IMR-90 (cell line): Measurements from ENCODE around the gene NME7. TPM values are rescaled to one million over a fixed set of nuclear protein-coding genes. Genes with fewer than 3 reads are reported as not detected.

Experiments
- ATAC-seq: fragments of 200-7000 bp; cut with Tn5 transposase; 2 replicates; pipeline ENCODE4 v1.9.1; 2020; ENCODE audit warnings: low read depth, mild to moderate bottlenecking, moderate library complexity
- BruUV-seq: library from RNA; stranded (reverse); fragments of 400-500 nt; replicated peaks from 2 replicates; lab custom pipeline; 2021; lab: Mats Ljungman, UMichigan
- CTCF ChIA-PET: fragments of 300-600 bp; formaldehyde crosslinking; extraction: SDS; loops from one replicate; lab custom pipeline; 2021; ENCODE audit warnings: antibody characterized with exemption; lab: Yijun Ruan, JAX
- POLR2A ChIA-PET: fragments of 300-600 bp; sonication (Branson Sonifier 250); formaldehyde crosslinking; loops from one replicate; lab custom pipeline; 2022; ENCODE audit warnings: antibody characterized with exemption; ENCODE audit not compliant: unreplicated experiment; lab: Charles Lee
- DNase-seq: peaks from one replicate; pipeline ENCODE4 v3.0.0; 2013
- H2AFZ ChIP-seq: replicated peaks from 2 replicates; pipeline ENCODE3; 2013; ENCODE audit warnings: low read length, mild to moderate bottlenecking; ENCODE audit not compliant: poor library complexity
- H2AK5ac ChIP-seq: 2 replicates; pipeline ENCODE4 v1.6.1; 2013; ENCODE audit warnings: low read depth, low read length, inconsistent platforms
- H2AK9ac ChIP-seq: replicated peaks from 2 replicates; pipeline ENCODE3; 2013; ENCODE audit warnings: mild to moderate bottlenecking, low read depth, low read length, moderate library complexity; ENCODE audit not compliant: poor library complexity
- H2BK120ac ChIP-seq: 2 replicates; pipeline ENCODE4 v1.6.1; 2013; ENCODE audit warnings: low read depth, low read length, inconsistent platforms
- H2BK15ac ChIP-seq: 3 replicates; pipeline ENCODE4 v1.6.1; 2013; ENCODE audit warnings: low read depth, low read length, inconsistent platforms
- H2BK20ac ChIP-seq: 2 replicates; pipeline ENCODE4 v1.6.1; 2013; ENCODE audit warnings: low read depth, mild to moderate bottlenecking, inconsistent platforms, low read length, moderate library complexity
- H2BK5ac ChIP-seq: 2 replicates; pipeline ENCODE4 v1.6.1; 2013; ENCODE audit warnings: mild to moderate bottlenecking, low read depth, low read length, inconsistent platforms; ENCODE audit not compliant: poor library complexity, severe bottlenecking
- H3K14ac ChIP-seq: replicated peaks from 2 replicates; pipeline ENCODE4 v1.6.1; 2013; ENCODE audit warnings: low read depth, low read length, inconsistent platforms
- H3K18ac ChIP-seq: 2 replicates; pipeline ENCODE4 v1.6.1; 2013; ENCODE audit warnings: low read depth, low read length, control low read depth
- H3K23ac ChIP-seq: 2 replicates; pipeline ENCODE4 v1.6.1; 2013; ENCODE audit warnings: low read depth, low read length, inconsistent platforms
- H3K27ac ChIP-seq: 2 replicates; pipeline ENCODE4 v1.5.1; 2013; ENCODE audit warnings: mild to moderate bottlenecking, control low read depth, low read length; ENCODE audit not compliant: insufficient read depth
- H3K27me3 ChIP-seq: 2 replicates; pipeline ENCODE4 v1.6.1; 2013; ENCODE audit warnings: low read length; ENCODE audit not compliant: control insufficient read depth, insufficient read depth
- H3K36me3 ChIP-seq: 2 replicates; pipeline ENCODE4 v1.6.1; 2013; ENCODE audit warnings: low read length, mixed read lengths; ENCODE audit not compliant: control insufficient read depth, insufficient read depth
- H3K4ac ChIP-seq: 2 replicates; pipeline ENCODE4 v1.6.1; 2013; ENCODE audit warnings: low read depth, low read length, inconsistent platforms
- H3K4me1 ChIP-seq: 2 replicates; pipeline ENCODE4 v1.6.1; 2013; ENCODE audit warnings: low read length, mixed read lengths; ENCODE audit not compliant: control insufficient read depth, insufficient read depth
- H3K4me2 ChIP-seq: 2 replicates; pipeline ENCODE4 v1.6.1; 2013; ENCODE audit warnings: low read depth, mild to moderate bottlenecking, control low read depth, low read length, moderate library complexity
- H3K4me3 ChIP-seq: 2 replicates; pipeline ENCODE4 v1.5.1; 2013; ENCODE audit warnings: low read depth, mild to moderate bottlenecking, control low read depth, low read length, moderate library complexity; ENCODE audit not compliant: insufficient read depth
- H3K56ac ChIP-seq: 2 replicates; pipeline ENCODE4 v1.6.1; 2013; ENCODE audit warnings: low read length, inconsistent platforms; ENCODE audit not compliant: insufficient read depth; ENCODE audit errors: extremely low read depth
- H3K79me1 ChIP-seq, 2 experiments: 2 replicates each; pipeline ENCODE4 v1.6.1; 2013; ENCODE audit warnings: low read length in 2 of 2, inconsistent platforms in 1 of 2, low read depth in 1 of 2
- H3K9ac ChIP-seq: 2 replicates; pipeline ENCODE4 v1.6.1; 2013; ENCODE audit warnings: low read depth, low read length, control low read depth
- H3K9me1 ChIP-seq: 2 replicates; pipeline ENCODE4 v1.6.1; 2013; ENCODE audit warnings: low read length, inconsistent platforms; ENCODE audit not compliant: insufficient read depth
- H3K9me3 ChIP-seq: 2 replicates; pipeline ENCODE4 v1.6.1; 2013; ENCODE audit warnings: low read length; ENCODE audit not compliant: control insufficient read depth, insufficient read depth
- H4K20me1 ChIP-seq: 2 replicates; pipeline ENCODE4 v1.6.1; 2013; ENCODE audit warnings: low read length, inconsistent platforms; ENCODE audit not compliant: insufficient read depth
- H4K5ac ChIP-seq: 2 replicates; pipeline ENCODE4 v1.6.1; 2013; ENCODE audit warnings: mild to moderate bottlenecking, low read depth, low read length, control low read depth
- H4K8ac ChIP-seq, 2 experiments: 2 replicates each; pipeline ENCODE4 v1.6.1; 2013; ENCODE audit warnings: low read depth in 2 of 2, low read length in 2 of 2, control low read depth in 1 of 2, inconsistent platforms in 1 of 2
- H4K91ac ChIP-seq: 2 replicates; pipeline ENCODE4 v1.6.1; 2013; ENCODE audit warnings: low read depth, low read length, inconsistent platforms; ENCODE audit not compliant: insufficient read depth
- BHLHE40 ChIP-seq: fragments of 150-350 bp; IDR thresholded peaks from 2 replicates; pipeline ENCODE4 v1.6.1; 2016; ENCODE audit warnings: mild to moderate bottlenecking, low read depth, low read length
- CHD1 ChIP-seq: IDR thresholded peaks from 2 replicates; pipeline ENCODE4 v1.6.1; 2012; ENCODE audit warnings: low read depth, low read length, improper control_type of control experiment
- MAZ ChIP-seq: IDR thresholded peaks from 2 replicates; pipeline ENCODE4 v1.6.1; 2012; ENCODE audit warnings: low read depth, mild to moderate bottlenecking, low read length, improper control_type of control experiment, moderate library complexity, borderline replicate concordance
- MXI1 ChIP-seq: IDR thresholded peaks from 2 replicates; pipeline ENCODE4 v1.6.1; 2012; ENCODE audit warnings: low read depth, mild to moderate bottlenecking, low read length, moderate library complexity, borderline replicate concordance
- NFE2L2 ChIP-seq: fragments of 150-350 bp; IDR thresholded peaks from 2 replicates; pipeline ENCODE4 v1.6.1; 2016; ENCODE audit warnings: low read depth, mild to moderate bottlenecking, low read length
- POLR2A ChIP-seq: IDR thresholded peaks from 2 replicates; pipeline ENCODE4 v1.6.1; 2012; ENCODE audit warnings: mild to moderate bottlenecking, low read depth, low read length
- RAD21 ChIP-seq: IDR thresholded peaks from 2 replicates; pipeline ENCODE4 v1.6.1; 2012; ENCODE audit warnings: low read length, improper control_type of control experiment
- SMC3 ChIP-seq: fragments of 150-350 bp; IDR thresholded peaks from 2 replicates; pipeline ENCODE4 v1.6.1; 2016; ENCODE audit warnings: low read depth, mild to moderate bottlenecking, antibody characterized with exemption, low read length, moderate library complexity
- WGBS, 2 experiments: methylation state at CpG; one replicate each; pipeline versions ENCODE4 v1.1.5 to v1.1.7; 2013; ENCODE audit warnings: missing lambda C conversion rate in 2 of 2; ENCODE audit not compliant: insufficient read length in 1 of 2; ENCODE audit errors: extremely low coverage in 2 of 2; 5-methylcytosine and 5-hydroxymethylcytosine counted together
- dilution Hi-C: fragments of 300-500 bp; cut with HindIII; formaldehyde crosslinking; loops from one replicate; pipeline ENCODE4 v1.14.3; 2018; ENCODE audit warnings: low sequenced_read_pairs; ENCODE audit not compliant: unreplicated experiment
- in situ Hi-C: fragments of 300-500 bp; cut with MboI; formaldehyde crosslinking; loops from 3 replicates; pipeline ENCODE4 v1.14.3; 2019; ENCODE audit warnings: low sequenced_read_pairs, inconsistent platforms, mixed read lengths
- intact Hi-C: fragments of 100-400 bp; cut with micrococcal nuclease; formaldehyde crosslinking; loops from 2 replicates; pipeline ENCODE4 v1.10.0; 2022
- polyA plus RNA-seq, 3 experiments: library from polyadenylated mRNA; depleted of rRNA; stranded (reverse); fragments of >200 nt; gene quantifications; 2 replicates each; pipeline ENCODE4 v1.2.3, GENCODE V29; 2012; ENCODE audit warnings: low replicate concordance in 1 of 3
- total RNA-seq: library from RNA; depleted of rRNA; stranded (reverse); fragments of >200 nt; gene quantifications from 2 replicates; pipeline ENCODE4 v1.2.3, GENCODE V29; 2012
- TF ChIP-seq, protein P1 (sequence below): fragments of 150-350 bp; IDR thresholded peaks from 2 replicates; pipeline ENCODE4 v1.6.1; 2017; ENCODE audit warnings: mild to moderate bottlenecking, antibody characterized with exemption, low read length, low read depth
- TF ChIP-seq, protein P2 (sequence below): conservative IDR thresholded peaks from 2 replicates; pipeline ENCODE4 v1.5.1; 2012; ENCODE audit warnings: mild to moderate bottlenecking, low read depth, low read length, improper control_type of control experiment
- TF ChIP-seq, protein P3 (sequence below): fragments of 150-350 bp; IDR thresholded peaks from 2 replicates; pipeline ENCODE4 v1.6.1; 2016; ENCODE audit warnings: low read depth, mild to moderate bottlenecking, low read length, moderate library complexity, borderline replicate concordance

NME7 gene
- total and polyA plus RNA-seq, 2 of the 4 experiments (the other 2 are of a cell fraction): 18.3 to 22.4 TPM

- peaks cover 5% of the 10 kb centered on the region for H3K4me1 ChIP-seq
- H3K23ac ChIP-seq: no peak overlapping the region
- no peak overlapping the region for H3K4me2 ChIP-seq
- no peak overlapping the region for H2BK15ac ChIP-seq
- no peak overlapping the region for H3K14ac ChIP-seq
- no peaks in the 10 kb centered on the region for H3K36me3 ChIP-seq
- H3K56ac ChIP-seq: no peak overlapping the region
- H2BK20ac ChIP-seq: no peak overlapping the region
- ChIA-PET CTCF (interaction anchor here (0.9 kb wide), 1 partner anchor 10 kb away, joined by 3 read pairs; no protein-coding TSS in a partner anchor), POLR2A (no interaction called here)
- H3K79me1 ChIP-seq: peaks cover 12 to 13% of the 10 kb centered on the region in 2 experiments
- H2AFZ ChIP-seq: no peak overlapping the region
- H2BK120ac ChIP-seq: no peak overlapping the region
- no peak overlapping the region for H2AK9ac ChIP-seq
- in situ Hi-C loops (loop anchor here (25.0 kb wide), 2 partner anchors 966 to 1609 kb away; partner anchors contain the start of gene GPR161), intact Hi-C loops (no loop called here), dilution Hi-C loops (no loop called here)
- H3K4ac ChIP-seq: no peak overlapping the region
- no peak overlapping the region for H3K27ac ChIP-seq
- H3K9me1 ChIP-seq: no peaks in the 10 kb centered on the region; the same call in 1 of the 2 replicates
- no peak overlapping the region for H2BK5ac ChIP-seq
- no peak overlapping the region for H3K9ac ChIP-seq
- no peaks in the 10 kb centered on the region for H3K9me3 ChIP-seq
- no peak overlapping the region for H4K8ac ChIP-seq
- WGBS, 2 experiments: no CpG with 5 or more reads among the region's 6 CpGs
- BruUV-seq: no TSS peak
- H4K5ac ChIP-seq: no peak overlapping the region
- no peak overlapping the region for H3K18ac ChIP-seq
- no peak overlapping the region for H3K4me3 ChIP-seq
- H3K27me3 ChIP-seq: peaks cover 7% of the 10 kb centered on the region
- no peaks in the 10 kb centered on the region for H4K20me1 ChIP-seq
- no peak for TF ChIP-seq NFE2L2
- TF ChIP-seq CHD1: no peak
- no peak for TF ChIP-seq POLR2A
- no peak for TF ChIP-seq SMC3
- no peak for TF ChIP-seq RAD21
- TF ChIP-seq MAZ: no peak
- TF ChIP-seq, protein P1, sequence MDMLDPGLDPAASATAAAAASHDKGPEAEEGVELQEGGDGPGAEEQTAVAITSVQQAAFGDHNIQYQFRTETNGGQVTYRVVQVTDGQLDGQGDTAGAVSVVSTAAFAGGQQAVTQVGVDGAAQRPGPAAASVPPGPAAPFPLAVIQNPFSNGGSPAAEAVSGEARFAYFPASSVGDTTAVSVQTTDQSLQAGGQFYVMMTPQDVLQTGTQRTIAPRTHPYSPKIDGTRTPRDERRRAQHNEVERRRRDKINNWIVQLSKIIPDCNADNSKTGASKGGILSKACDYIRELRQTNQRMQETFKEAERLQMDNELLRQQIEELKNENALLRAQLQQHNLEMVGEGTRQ: no peak
- TF ChIP-seq, protein P2, sequence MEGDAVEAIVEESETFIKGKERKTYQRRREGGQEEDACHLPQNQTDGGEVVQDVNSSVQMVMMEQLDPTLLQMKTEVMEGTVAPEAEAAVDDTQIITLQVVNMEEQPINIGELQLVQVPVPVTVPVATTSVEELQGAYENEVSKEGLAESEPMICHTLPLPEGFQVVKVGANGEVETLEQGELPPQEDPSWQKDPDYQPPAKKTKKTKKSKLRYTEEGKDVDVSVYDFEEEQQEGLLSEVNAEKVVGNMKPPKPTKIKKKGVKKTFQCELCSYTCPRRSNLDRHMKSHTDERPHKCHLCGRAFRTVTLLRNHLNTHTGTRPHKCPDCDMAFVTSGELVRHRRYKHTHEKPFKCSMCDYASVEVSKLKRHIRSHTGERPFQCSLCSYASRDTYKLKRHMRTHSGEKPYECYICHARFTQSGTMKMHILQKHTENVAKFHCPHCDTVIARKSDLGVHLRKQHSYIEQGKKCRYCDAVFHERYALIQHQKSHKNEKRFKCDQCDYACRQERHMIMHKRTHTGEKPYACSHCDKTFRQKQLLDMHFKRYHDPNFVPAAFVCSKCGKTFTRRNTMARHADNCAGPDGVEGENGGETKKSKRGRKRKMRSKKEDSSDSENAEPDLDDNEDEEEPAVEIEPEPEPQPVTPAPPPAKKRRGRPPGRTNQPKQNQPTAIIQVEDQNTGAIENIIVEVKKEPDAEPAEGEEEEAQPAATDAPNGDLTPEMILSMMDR: no peak
- TF ChIP-seq, protein P3, sequence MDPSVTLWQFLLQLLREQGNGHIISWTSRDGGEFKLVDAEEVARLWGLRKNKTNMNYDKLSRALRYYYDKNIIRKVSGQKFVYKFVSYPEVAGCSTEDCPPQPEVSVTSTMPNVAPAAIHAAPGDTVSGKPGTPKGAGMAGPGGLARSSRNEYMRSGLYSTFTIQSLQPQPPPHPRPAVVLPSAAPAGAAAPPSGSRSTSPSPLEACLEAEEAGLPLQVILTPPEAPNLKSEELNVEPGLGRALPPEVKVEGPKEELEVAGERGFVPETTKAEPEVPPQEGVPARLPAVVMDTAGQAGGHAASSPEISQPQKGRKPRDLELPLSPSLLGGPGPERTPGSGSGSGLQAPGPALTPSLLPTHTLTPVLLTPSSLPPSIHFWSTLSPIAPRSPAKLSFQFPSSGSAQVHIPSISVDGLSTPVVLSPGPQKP: no peak
- TF ChIP-seq MXI1: no peak
- TF ChIP-seq BHLHE40: no peak
- DNase-seq: no peak
- ATAC-seq: no peak
- no peak overlapping the region for H4K91ac ChIP-seq
- H2AK5ac ChIP-seq: no peak overlapping the region
Observed at GRCh38 chr1:169103480-169103893, 264.1 kb downstream of the NME7 start.
